ENCODE measurements around the gene ADRM1.

The ADRM1 gene

GRCh38 chr20:62281161-62281933, 21.4 kb upstream of the ADRM1 start:
- no peak for DNase-seq

DNA sequence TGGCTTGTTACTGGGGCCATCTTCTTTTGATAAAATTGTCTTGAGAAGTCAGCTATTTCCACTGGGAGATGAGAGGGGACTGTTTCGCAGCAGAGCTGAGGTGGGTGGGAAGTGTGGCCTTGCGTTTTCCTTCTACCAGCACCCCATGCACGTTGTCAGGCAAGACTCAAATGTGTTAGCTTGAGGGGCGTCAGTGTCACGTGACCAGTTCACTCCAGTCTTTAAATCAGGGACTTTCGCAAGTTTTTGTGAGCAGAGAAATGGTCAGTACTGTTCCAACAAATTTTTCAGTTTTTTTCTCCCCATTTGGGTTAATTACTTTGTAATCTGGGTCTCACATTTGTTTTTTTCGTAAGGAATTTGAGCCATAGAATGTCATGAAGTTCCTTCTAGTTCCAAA, 20.7 kb upstream of the ADRM1 start:
- DNase-seq = no peak

DNA sequence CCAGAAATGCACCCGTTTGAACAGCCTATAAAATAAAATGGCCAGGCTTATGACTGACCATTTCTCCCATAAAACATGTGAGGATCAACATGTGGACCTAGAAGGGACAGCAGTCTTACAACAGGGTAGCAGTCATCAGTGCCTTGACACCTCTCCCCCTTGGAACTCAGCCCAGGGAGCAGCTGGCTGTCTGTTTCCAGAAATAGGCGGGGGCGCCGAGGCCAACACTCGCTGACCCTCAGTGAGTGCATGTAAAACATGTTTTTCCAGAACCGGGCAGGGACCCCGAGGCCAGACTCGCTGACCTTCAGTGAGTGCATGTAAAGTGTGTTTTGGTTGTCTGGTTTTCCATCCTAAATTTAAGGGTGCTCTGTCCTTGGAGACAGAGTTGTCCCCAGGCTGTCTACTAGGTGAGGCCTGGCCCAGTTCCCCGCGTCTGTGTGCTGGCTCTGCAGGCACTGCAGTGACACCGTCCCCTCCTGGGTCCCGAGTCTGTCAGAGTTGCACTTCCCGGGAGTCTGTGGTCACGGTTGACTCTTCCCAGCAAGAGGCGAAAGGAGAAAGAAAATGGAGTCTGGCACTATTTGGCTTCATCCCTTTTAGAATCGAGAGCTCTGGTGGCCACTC, 19.8 kb upstream of the ADRM1 start:
- DNase-seq = no peak

GRCh38 chr20:62284448-62284847, 18.3 kb upstream of the ADRM1 start:
- no peak for DNase-seq

DNA sequence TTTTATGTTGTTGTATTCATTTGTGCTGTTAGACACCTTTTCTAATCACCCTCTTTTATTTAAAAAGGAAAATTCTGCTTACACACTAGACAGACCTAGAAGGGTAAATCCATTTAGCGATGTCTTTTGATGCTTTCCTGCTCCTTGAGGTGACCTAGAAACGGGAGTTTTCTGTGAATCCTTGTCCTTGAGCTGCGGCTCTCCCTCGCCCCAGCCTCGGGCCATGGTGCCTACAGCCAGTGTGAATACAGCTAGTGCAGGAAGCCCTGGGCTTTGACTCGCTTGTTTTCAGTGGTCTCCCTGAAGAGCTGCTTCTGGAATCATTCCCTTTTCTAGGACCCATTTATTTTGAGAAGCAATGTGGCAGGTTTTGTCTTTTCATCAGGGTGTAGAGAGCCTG, 17.6 kb upstream of the ADRM1 start:
- DNase-seq = no peak

- no peak for DNase-seq
Measured at GRCh38 chr20:62285722-62286121, 17.1 kb upstream of the ADRM1 start.

GRCh38 chr20:62286493-62287064, 16.2 kb upstream of the ADRM1 start:
- no peak for DNase-seq

- DNase-seq = no peak
Measured at GRCh38 chr20:62287129-62287528, 15.7 kb upstream of the ADRM1 start.

GRCh38 chr20:62287759-62288534, 14.8 kb upstream of the ADRM1 start:
- no peak for DNase-seq

DNA sequence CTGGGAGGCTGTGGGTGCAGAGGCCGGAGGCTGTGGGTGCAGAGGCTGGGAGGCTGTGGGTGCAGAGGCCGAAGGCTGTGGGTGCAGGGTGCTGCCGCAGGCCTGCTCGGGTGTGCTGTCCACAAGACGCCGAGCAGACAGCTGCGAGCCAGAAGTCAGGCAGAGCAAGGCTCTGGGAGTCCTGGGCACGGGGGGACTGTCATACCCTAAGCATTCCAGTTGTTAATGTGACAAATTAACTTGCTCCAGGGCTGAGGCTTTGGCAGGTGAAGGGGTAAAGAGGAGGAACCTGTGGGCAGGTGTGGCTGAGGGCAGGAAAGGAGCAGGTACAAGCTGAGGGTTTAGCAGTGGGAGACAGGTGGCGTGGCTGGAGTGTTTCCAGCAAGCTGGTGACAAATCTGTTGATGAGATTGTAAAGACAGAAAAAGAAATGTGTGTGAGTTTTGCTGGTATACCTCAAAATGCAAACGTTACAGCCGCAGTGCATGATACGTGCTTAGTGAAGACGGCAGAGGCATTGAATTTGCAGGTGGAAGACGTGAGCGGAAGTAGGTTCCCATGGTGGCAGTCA, 14.2 kb upstream of the ADRM1 start:
- no peak for DNase-seq

- no peak for DNase-seq
Measured at GRCh38 chr20:62289131-62289530, 13.7 kb upstream of the ADRM1 start.

DNA sequence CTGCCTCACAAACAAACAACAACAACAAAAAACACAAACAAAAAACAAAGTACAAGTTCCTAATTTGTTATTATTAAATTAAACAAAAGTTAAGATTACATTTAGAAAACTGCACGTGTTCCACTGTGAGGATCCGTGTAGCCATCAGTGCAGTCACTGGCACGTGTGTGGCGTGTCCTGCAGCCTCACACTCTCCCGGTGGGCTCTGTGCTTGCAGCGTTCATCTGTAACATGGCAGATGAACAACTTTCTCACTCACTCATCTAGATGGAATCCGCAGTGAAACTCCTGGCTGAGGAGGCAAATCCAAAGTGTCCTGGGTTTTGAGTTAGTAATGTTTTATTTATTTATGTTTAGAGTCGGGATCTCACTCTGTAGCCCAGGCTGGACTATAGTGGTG, 12.9 kb upstream of the ADRM1 start:
- no peak for DNase-seq

- no peak for DNase-seq
Measured at GRCh38 chr20:62291251-62292066, 11.3 kb upstream of the ADRM1 start.

- DNase-seq = peak; percentile 40
Measured at GRCh38 chr20:62292108-62292507, 10.7 kb upstream of the ADRM1 start.

DNA sequence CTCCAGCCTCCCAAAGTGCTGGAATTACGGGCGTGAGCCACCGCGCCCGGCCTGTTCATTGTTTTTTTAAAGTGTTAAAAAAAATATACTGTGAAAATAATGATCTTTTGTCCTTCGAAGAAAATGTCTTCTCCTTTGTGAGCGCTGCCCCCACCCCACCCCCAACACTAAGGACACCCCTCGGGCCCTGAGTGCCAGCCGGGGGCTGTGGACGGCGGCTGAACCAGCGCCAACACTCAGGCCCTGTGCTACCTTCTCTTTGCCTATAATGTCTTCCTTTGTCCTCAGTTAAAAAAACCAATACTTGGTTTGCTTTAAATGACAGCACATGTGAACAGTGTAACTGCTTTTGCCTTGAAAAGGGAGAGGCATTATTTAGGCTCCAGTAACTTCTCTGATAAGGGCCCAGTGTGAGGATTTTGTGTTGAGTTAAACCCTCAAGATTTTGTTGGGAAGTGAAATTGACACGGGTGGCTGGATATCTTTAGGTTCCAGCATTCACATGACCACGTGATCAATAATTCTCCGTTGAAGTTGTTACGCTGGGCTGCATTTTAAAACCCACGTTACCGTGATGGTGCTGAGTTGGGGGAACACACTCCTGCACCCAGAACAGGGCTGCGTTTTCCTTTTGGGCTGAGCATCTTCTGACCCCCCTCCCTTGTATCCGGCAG, 9.5 kb upstream of the ADRM1 start:
- DNase-seq = no peak

- DNase-seq = no peak
Measured at GRCh38 chr20:62293946-62294345, 8.9 kb upstream of the ADRM1 start.

DNA sequence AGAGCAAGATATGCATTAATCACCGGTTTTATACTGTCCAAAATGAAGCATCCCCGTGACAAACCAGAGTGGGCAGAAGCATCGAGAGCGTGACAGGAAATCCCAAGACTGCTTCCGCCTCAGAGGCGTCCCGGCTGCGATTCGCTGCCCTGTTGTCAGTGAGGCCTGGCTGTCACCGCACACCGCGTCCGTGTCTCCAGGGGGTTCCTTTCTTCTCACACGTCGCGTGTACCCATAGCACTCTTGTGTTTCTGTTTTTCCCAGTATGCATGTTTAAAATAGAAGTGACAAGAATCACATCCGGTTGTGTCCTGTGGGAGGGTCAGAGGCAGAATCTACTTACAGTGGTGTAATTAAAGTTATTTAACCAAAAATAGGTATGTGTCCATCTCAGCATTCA, 8.3 kb upstream of the ADRM1 start:
- DNase-seq = no peak

DNA sequence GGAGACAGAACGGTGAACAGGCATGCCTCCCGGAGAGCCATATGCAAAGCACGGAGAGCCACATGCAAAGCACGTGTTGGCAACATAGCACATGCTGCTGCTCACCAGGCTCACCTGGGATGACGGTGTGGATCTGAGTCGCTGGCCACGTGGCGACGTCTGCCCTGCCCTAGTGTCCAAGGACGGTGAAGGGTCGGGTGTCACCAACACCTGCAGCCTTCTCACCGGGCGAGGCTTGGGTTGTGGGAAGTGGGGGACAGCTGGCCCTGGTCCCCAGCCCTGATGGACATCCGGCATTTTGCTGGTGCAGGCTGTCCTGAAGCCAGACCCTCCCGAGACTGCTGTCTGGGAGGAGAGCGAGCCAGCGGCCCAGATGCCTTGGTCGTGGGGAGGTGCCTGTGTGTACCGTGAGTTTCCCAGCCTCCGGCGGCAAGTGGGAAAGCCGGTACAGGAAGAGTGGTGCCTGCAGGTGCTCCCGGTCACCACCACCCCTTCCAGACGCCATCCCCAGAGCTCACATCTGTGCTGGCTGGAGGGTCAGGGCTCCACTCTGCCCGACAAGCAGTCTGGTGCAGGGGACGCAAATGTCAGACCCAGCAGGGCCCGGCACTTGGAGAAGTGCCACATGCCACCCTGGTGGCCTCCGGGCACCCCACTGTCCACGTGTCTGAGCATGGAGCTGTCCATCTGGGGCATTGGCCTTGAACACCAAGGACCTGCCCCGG, 5.9 kb upstream of the ADRM1 start:
- no peak for DNase-seq

DNA sequence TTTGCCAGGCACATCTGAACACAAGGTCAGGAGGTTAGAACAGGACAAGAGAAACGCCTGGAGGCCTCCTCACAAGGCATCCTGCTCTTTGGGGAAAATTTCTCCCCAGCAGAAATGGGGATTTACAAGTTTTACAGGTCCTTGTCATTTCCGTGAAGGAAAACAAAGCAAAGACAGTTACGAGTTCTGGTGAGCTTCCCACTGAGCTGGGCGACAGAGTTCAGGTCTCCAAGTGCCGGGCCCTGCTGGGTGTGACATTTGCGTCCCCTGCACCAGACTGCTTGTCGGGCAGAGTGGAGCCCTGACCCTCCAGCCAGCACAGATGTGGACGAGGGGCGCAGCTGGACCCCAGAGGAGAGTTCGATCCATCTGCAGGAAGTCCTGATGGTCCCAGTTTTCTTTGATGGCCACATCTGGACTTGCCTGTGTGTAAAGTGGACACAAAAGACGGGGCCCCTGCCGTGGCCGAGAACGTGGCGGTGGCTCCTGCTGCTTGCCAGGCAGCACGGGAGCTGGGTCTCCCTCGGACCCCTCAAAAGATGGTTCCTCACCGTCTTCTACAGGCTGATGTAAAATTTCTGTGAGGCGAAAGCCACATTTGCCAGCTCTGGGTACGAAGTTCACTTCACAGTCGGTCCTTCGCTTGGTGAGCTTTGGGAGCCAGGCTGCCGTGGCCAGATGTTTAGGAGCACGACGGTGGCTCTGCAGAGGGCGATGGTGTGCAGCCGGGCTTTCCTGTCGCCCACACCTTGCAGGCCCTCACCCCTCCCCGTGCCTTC, 5.2 kb upstream of the ADRM1 start:
- DNase-seq = no peak

DNA sequence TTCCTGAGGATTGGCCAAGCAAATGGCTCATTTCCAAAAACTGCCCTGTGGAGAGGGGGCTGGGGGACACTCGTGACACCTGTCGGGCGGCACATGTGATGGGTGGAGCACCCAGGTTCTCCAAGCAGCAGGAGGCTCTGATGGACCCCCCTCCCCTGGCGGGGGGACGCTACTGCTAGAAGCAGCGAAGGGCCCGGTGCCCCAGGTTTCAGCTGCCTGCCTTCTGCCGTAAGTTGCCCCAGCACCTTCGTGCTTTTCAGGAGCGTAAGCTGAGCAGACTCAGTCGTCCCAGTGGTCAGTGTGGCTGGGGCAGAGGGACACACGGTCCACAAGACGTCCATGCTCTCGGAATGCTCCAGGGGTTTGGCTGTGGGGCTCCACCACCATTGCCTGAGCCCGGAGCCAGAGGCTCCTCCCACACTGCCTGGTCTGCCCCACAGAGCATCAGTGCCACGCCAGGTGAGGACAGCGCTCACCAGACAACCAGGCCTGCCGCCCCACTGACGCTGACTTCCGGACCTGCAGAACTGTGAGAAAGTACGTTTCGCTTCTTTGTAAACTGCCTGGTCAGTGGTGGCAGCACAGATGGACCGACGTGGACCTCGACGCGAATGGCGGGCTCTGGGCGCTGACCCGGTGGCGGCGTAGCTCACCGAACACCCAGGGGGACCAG, 4.1 kb upstream of the ADRM1 start:
- DNase-seq = no peak
